ENCODE measurements around the gene RNLS.

The RNLS gene

GRCh38 chr10:88546497-88546896 is 36.6 kb downstream of the RNLS start:
- DNase-seq: no peak

GRCh38 chr10:88545359-88545758 is 37.8 kb downstream of the RNLS start:
- DNase-seq: no peak

- no peak for DNase-seq
These were observed 38.8 kb downstream of the RNLS start for GRCh38 chr10:88544140-88544870.

- DNase-seq: no peak
These were observed 40.6 kb downstream of the RNLS start for GRCh38 chr10:88542522-88542921.

- no peak for DNase-seq
These were observed 41.9 kb downstream of the RNLS start for GRCh38 chr10:88541116-88541626.

- DNase-seq: no peak
These were observed 42.8 kb downstream of the RNLS start for GRCh38 chr10:88540351-88540750.

- no peak for DNase-seq
These were observed 45.1 kb downstream of the RNLS start for GRCh38 chr10:88538048-88538447.

- no peak for DNase-seq
These were observed 45.8 kb downstream of the RNLS start for GRCh38 chr10:88537322-88537721.

GRCh38 chr10:88536437-88536836 is 46.7 kb downstream of the RNLS start:
- DNase-seq: no peak

- DNase-seq: no peak
These were observed 48.9 kb downstream of the RNLS start for GRCh38 chr10:88534072-88534665.

- no peak for DNase-seq
These were observed 51.6 kb downstream of the RNLS start for GRCh38 chr10:88531392-88532052.

- DNase-seq: no peak
These were observed 52.3 kb downstream of the RNLS start for GRCh38 chr10:88530629-88531391.

GRCh38 chr10:88530093-88530492 is 53.0 kb downstream of the RNLS start:
- no peak for DNase-seq

- no peak for DNase-seq
These were observed 54.1 kb downstream of the RNLS start for GRCh38 chr10:88528806-88529570.

- DNase-seq: no peak
These were observed 54.9 kb downstream of the RNLS start for GRCh38 chr10:88528201-88528600.

GRCh38 chr10:88527245-88527644 is 55.9 kb downstream of the RNLS start:
- no peak for DNase-seq

GRCh38 chr10:88526501-88527105 is 56.5 kb downstream of the RNLS start:
- no peak for DNase-seq

- DNase-seq: no peak
These were observed 57.6 kb downstream of the RNLS start for GRCh38 chr10:88525371-88526069.

- DNase-seq: no peak
These were observed 59.2 kb downstream of the RNLS start for GRCh38 chr10:88523739-88524400.

GRCh38 chr10:88522715-88523114 is 60.4 kb downstream of the RNLS start:
- no peak for DNase-seq

- DNase-seq: no peak
These were observed 61.3 kb downstream of the RNLS start for GRCh38 chr10:88521791-88522190.

Data from GDM1 (cell line).